H1 (cell line): ENCODE data around the gene SOS1. TPM values are rescaled to one million over a fixed set of nuclear protein-coding genes. Genes with fewer than 3 reads are reported as not detected.

Source experiments
- CTCF ChIA-PET: fragments of 300-600 bp; sonication (Branson Sonifier 250); formaldehyde crosslinking; loops from one replicate; lab custom pipeline; 2021; ENCODE audit not compliant: partially characterized antibody; lab: Charles Lee
- POLR2A ChIA-PET: fragments of 300-600 bp; sonication (Branson Sonifier 250); formaldehyde crosslinking; loops from one replicate; lab custom pipeline; 2021; ENCODE audit warnings: inconsistent platforms; ENCODE audit not compliant: partially characterized antibody; lab: Charles Lee
- DNase-seq, 2 experiments: peaks; one replicate each; pipeline versions ENCODE4 v3.0.0 to v3.0.0-alpha.2; 2010 to 2022; ENCODE audit warnings: low spot score in 2 of 2, low read depth in 1 of 2, mixed read lengths in 1 of 2
- FAIRE-seq: peaks from 2 replicates; lab custom pipeline; 2011; peaks lifted over from hg19 to GRCh38; lab: Jason Lieb, UNC
- H2AFZ ChIP-seq: 2 replicates; pipeline ENCODE4 v1.8.1; 2012; ENCODE audit warnings: low read length, inconsistent platforms
- H2AK5ac ChIP-seq: 2 replicates; pipeline ENCODE4 v1.6.1; 2013; ENCODE audit warnings: low read depth, low read length
- H2BK120ac ChIP-seq: replicated peaks from 2 replicates; pipeline ENCODE3; 2013; ENCODE audit warnings: low read depth, low read length, inconsistent platforms
- H2BK12ac ChIP-seq: 2 replicates; pipeline ENCODE4 v1.6.1; 2013; ENCODE audit warnings: low read depth, low read length
- H2BK15ac ChIP-seq: 2 replicates; pipeline ENCODE4 v1.6.1; 2013; ENCODE audit warnings: low read length
- H2BK20ac ChIP-seq: 2 replicates; pipeline ENCODE4 v1.6.1; 2013; ENCODE audit warnings: low read length
- H2BK5ac ChIP-seq: 2 replicates; pipeline ENCODE4 v1.6.1; 2013; ENCODE audit warnings: low read depth, low read length
- H3K14ac ChIP-seq: 2 replicates; pipeline ENCODE4 v1.6.1; 2013; ENCODE audit warnings: inconsistent platforms; ENCODE audit not compliant: insufficient read length
- H3K18ac ChIP-seq: 2 replicates; pipeline ENCODE4 v1.6.1; 2013; ENCODE audit warnings: low read length; ENCODE audit errors: extremely low read depth
- H3K23ac ChIP-seq: 2 replicates; pipeline ENCODE4 v1.6.1; 2013; ENCODE audit warnings: inconsistent platforms; ENCODE audit not compliant: insufficient read length
- H3K23me2 ChIP-seq: 2 replicates; pipeline ENCODE4 v1.6.1; 2013; ENCODE audit warnings: low read depth, low read length
- H3K27ac ChIP-seq: 2 replicates; pipeline ENCODE4 v1.6.1; 2011; ENCODE audit warnings: low read depth, low read length, inconsistent platforms
- H3K27me3 ChIP-seq, 4 experiments: replicated peaks in 1 of 4; 1 replicate in 1 of 4; 2 replicates in 3 of 4; pipeline versions ENCODE4 v1.6.1 to v1.8.1; 2011 to 2013; ENCODE audit warnings: low read length in 3 of 4, mild to moderate bottlenecking in 3 of 4, inconsistent platforms in 2 of 4, mixed read lengths in 2 of 4, moderate library complexity in 1 of 4; ENCODE audit not compliant: control insufficient read depth in 3 of 4, insufficient read depth in 3 of 4; ENCODE audit errors: extremely low read depth in 1 of 4
- H3K36me3 ChIP-seq, 4 experiments: 2 replicates each; pipeline versions ENCODE4 v1.6.1 to v1.8.1; 2011 to 2013; ENCODE audit warnings: mild to moderate bottlenecking in 4 of 4, low read length in 3 of 4, moderate library complexity in 2 of 4, control low read depth in 1 of 4, inconsistent platforms in 1 of 4; ENCODE audit not compliant: insufficient read depth in 4 of 4, control insufficient read depth in 2 of 4
- H3K4ac ChIP-seq: replicated peaks from 2 replicates; pipeline ENCODE3; 2013; ENCODE audit warnings: low read length, low read depth, mixed read lengths, inconsistent platforms; ENCODE audit not compliant: insufficient read length
- H3K4me1 ChIP-seq, 4 experiments: replicated peaks in 1 of 4; 1 replicate in 1 of 4; 2 replicates in 3 of 4; pipeline versions ENCODE4 v1.6.1 to v1.8.1; 2011 to 2013; ENCODE audit warnings: low read length in 3 of 4, inconsistent platforms in 2 of 4, mixed read lengths in 1 of 4; ENCODE audit not compliant: insufficient read depth in 4 of 4, control insufficient read depth in 3 of 4
- H3K4me2 ChIP-seq, 2 experiments: 2 replicates each; pipeline versions ENCODE4 v1.6.1 to v1.8.1; 2011 to 2013; ENCODE audit warnings: low read depth in 2 of 2, low read length in 2 of 2, control low read depth in 1 of 2, inconsistent platforms in 1 of 2, mild to moderate bottlenecking in 1 of 2; ENCODE audit not compliant: insufficient read depth in 1 of 2
- H3K4me3 ChIP-seq, 4 experiments: fragments of 200-600, 300-600 bp in 1 of 4; sonication (generic), shearing (Covaris generic), sonication (Bioruptor Twin) in 1 of 4; 2 replicates each; pipeline versions ENCODE4 v1.5.1 to v1.8.1; 2011 to 2016; ENCODE audit warnings: low read length in 4 of 4, low read depth in 3 of 4, control low read depth in 2 of 4, inconsistent platforms in 2 of 4, mild to moderate bottlenecking in 2 of 4, mixed read lengths in 1 of 4, moderate library complexity in 1 of 4; ENCODE audit not compliant: insufficient read depth in 2 of 4; ENCODE audit errors: extremely low read depth in 1 of 4
- H3K56ac ChIP-seq: replicated peaks from 2 replicates; pipeline ENCODE3; 2013; ENCODE audit warnings: low read depth, mild to moderate bottlenecking, mixed read lengths, low read length, inconsistent platforms; ENCODE audit not compliant: insufficient read length
- H3K79me1 ChIP-seq: 2 replicates; pipeline ENCODE4 v1.6.1; 2013; ENCODE audit warnings: low read depth, low read length, control low read depth
- H3K79me2 ChIP-seq, 2 experiments: 2 replicates each; pipeline versions ENCODE4 v1.6.1 to v1.8.1; 2012 to 2013; ENCODE audit warnings: low read length in 2 of 2, mild to moderate bottlenecking in 2 of 2, inconsistent platforms in 1 of 2; ENCODE audit not compliant: insufficient read depth in 2 of 2, control insufficient read depth in 1 of 2
- H3K9ac ChIP-seq, 4 experiments: replicated peaks in 1 of 4; 1 replicate in 1 of 4; 2 replicates in 3 of 4; pipeline versions ENCODE4 v1.6.1 to v1.8.1; 2011 to 2013; ENCODE audit warnings: low read depth in 3 of 4, low read length in 3 of 4, control low read depth in 2 of 4, mild to moderate bottlenecking in 2 of 4, moderate library complexity in 2 of 4, inconsistent platforms in 1 of 4; ENCODE audit errors: extremely low read depth in 1 of 4
- H3K9me3 ChIP-seq, 2 experiments: 2 replicates each; pipeline versions ENCODE4 v1.6.1 to v1.8.1; 2012 to 2013; ENCODE audit warnings: mild to moderate bottlenecking in 2 of 2, moderate library complexity in 2 of 2, control low read depth in 1 of 2, inconsistent platforms in 1 of 2, low read depth in 1 of 2, low read length in 1 of 2, mixed read lengths in 1 of 2; ENCODE audit not compliant: insufficient read depth in 2 of 2
- H4K20me1 ChIP-seq, 2 experiments: replicated peaks in 1 of 2; 2 replicates each; pipeline versions ENCODE3 to v1.8.1; 2011 to 2013; ENCODE audit warnings: inconsistent platforms in 2 of 2, low read length in 2 of 2, mild to moderate bottlenecking in 1 of 2; ENCODE audit not compliant: insufficient read depth in 2 of 2, control insufficient read depth in 1 of 2
- H4K5ac ChIP-seq: 2 replicates; pipeline ENCODE4 v1.6.1; 2013; ENCODE audit warnings: low read length, low read depth, mixed read lengths, inconsistent platforms; ENCODE audit not compliant: insufficient read length
- H4K8ac ChIP-seq: 2 replicates; pipeline ENCODE4 v1.8.0; 2013; ENCODE audit warnings: mild to moderate bottlenecking, moderate library complexity, low read length, inconsistent platforms; ENCODE audit not compliant: insufficient read depth; ENCODE audit errors: extremely low read depth
- H4K91ac ChIP-seq: replicated peaks from 2 replicates; pipeline ENCODE3; 2013; ENCODE audit warnings: low read length, mixed read lengths, inconsistent platforms; ENCODE audit not compliant: insufficient read length
- BCL11A ChIP-seq, 2 experiments: IDR thresholded peaks; one replicate each; pipeline ENCODE4 v1.6.1; 2011; ENCODE audit warnings: low read depth in 2 of 2, low read length in 2 of 2, mild to moderate bottlenecking in 2 of 2
- CBX5 ChIP-seq: fragments of 300-800, 300-1000 bp; sonication (generic); IDR thresholded peaks from 2 replicates; pipeline ENCODE4 v1.7.1; 2016; ENCODE audit warnings: antibody characterized with exemption, low read length, low read depth
- CBX8 ChIP-seq: fragments of 300-800, 300-1000 bp; sonication (generic); IDR thresholded peaks from 2 replicates; pipeline ENCODE4 v1.7.1; 2016; ENCODE audit warnings: low read depth, low read length, borderline replicate concordance
- CEBPB ChIP-seq: IDR thresholded peaks from 2 replicates; pipeline ENCODE4 v1.6.1; 2012; ENCODE audit warnings: low read depth, low read length
- E2F6 ChIP-seq: IDR thresholded peaks from 2 replicates; pipeline ENCODE4 v1.6.1; 2012; ENCODE audit warnings: inconsistent platforms
- GTF2F1 ChIP-seq: IDR thresholded peaks from 2 replicates; pipeline ENCODE4 v1.6.1; 2012; ENCODE audit warnings: low read depth, low read length, improper control_type of control experiment, borderline replicate concordance
- POLR2A ChIP-seq, 2 experiments: IDR thresholded peaks; 1 replicate in 1 of 2; 2 replicates in 1 of 2; pipeline ENCODE4 v1.6.1; 2011; ENCODE audit warnings: low read depth in 2 of 2, low read length in 2 of 2, mild to moderate bottlenecking in 2 of 2; ENCODE audit errors: control extremely low read depth in 1 of 2
- POLR2AphosphoS5 ChIP-seq: IDR thresholded peaks from 2 replicates; pipeline ENCODE4 v1.6.1; 2011; ENCODE audit warnings: low read depth, low read length
- RAD21 ChIP-seq, 2 experiments: IDR thresholded peaks in 1 of 2; conservative IDR thresholded peaks in 1 of 2; 2 replicates each; pipeline ENCODE4 v1.6.1; 2011; ENCODE audit warnings: low read depth in 2 of 2, low read length in 2 of 2, improper control_type of control experiment in 1 of 2, inconsistent platforms in 1 of 2, mild to moderate bottlenecking in 1 of 2, moderate library complexity in 1 of 2
- RFX5 ChIP-seq: IDR thresholded peaks from 2 replicates; pipeline ENCODE4 v1.6.1; 2011; ENCODE audit warnings: low read depth, low read length, improper control_type of control experiment, borderline replicate concordance
- SIN3A ChIP-seq, 2 experiments: IDR thresholded peaks in 1 of 2; conservative IDR thresholded peaks in 1 of 2; 2 replicates each; pipeline ENCODE4 v1.6.1; 2011 to 2012; ENCODE audit warnings: low read length in 2 of 2, improper control_type of control experiment in 1 of 2, low read depth in 1 of 2, mild to moderate bottlenecking in 1 of 2
- TAF1 ChIP-seq: IDR thresholded peaks from 2 replicates; pipeline ENCODE4 v1.6.1; 2011; ENCODE audit warnings: mild to moderate bottlenecking, low read depth, low read length
- WGBS, 2 experiments: shearing (Covaris generic) in 1 of 2; methylation state at CpG; one replicate each; pipeline versions ENCODE4 v1.1.6 to v1.1.7; 2013 to 2015; ENCODE audit warnings: low lambda C conversion rate in 2 of 2, mixed read lengths in 2 of 2, inconsistent platforms in 1 of 2, low coverage in 1 of 2, missing lambda C conversion rate in 1 of 2; ENCODE audit not compliant: insufficient replicate concordance in 2 of 2, insufficient coverage in 1 of 2, insufficient read length in 1 of 2; ENCODE audit errors: extremely low coverage in 1 of 2, missing lambda C conversion rate in 1 of 2; 5-methylcytosine and 5-hydroxymethylcytosine counted together
- polyA plus RNA-seq, 7 experiments: library from polyadenylated mRNA; depleted of rRNA in 3 of 7; stranded (reverse) in 5 of 7; unstranded in 2 of 7; fragments of >200 nt in 5 of 7; fragments of 200-250 nt in 2 of 7; gene quantifications; 1 replicate in 5 of 7; 2 replicates in 1 of 7; 4 replicates in 1 of 7; pipeline versions ENCODE4 v1.2.1 to v1.2.3, GENCODE V29; 2011 to 2013; ENCODE audit warnings: missing spikeins in 2 of 7, mixed read lengths in 2 of 7
- total RNA-seq: library from RNA; stranded (reverse); fragmentation: NEBNext Ultra II Directional; extraction: Animal tissue kit (Norgen Biotek cat#: 25700); gene quantifications from 2 replicates; pipeline ENCODE4 v1.2.1, GENCODE V29; 2021
- TF ChIP-seq, protein P1 (sequence below): IDR thresholded peaks from 2 replicates; pipeline ENCODE4 v1.6.1; 2011; ENCODE audit warnings: low read length, improper control_type of control experiment

Gene SOS1
- total and polyA plus RNA-seq, 2 of the 8 experiments (the other 6 are each of a cell fraction or from before 2014, with no cell fraction given), result 25.7 to 27.0 TPM

DNA sequence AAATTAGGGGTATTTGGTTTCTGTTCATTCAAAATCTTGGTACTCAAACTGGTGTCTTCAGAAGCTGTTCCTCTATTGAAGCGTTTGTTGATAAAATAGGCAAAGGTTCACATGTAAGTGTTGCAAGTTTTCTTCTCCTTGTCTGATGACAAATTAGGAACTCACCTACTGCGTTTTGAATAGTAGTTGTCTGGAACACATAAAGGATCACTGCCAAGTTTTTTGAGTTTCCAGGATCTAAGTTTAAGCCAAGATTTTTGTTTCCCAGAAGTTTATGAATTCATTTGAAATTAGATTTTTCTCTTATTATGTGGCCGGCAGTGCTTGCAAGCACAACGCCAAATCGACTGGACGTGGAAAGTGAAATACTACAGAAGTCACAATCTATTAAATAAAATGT is 145.8 kb downstream of the SOS1 start:
- no peak overlapping the region for H2AFZ ChIP-seq
- no peaks in the 10 kb centered on the region for H3K23me2 ChIP-seq
- H3K4me3 ChIP-seq, result no peak overlapping the region
- 96% methylated on average over 6 of the region's 6 CpGs; no CpG with 5 or more reads in 1 of the 2 experiments for WGBS, 2 experiments
- ChIA-PET POLR2A (interaction anchor here (1.1 to 1.6 kb wide), 2 partner anchors 76 to 224 kb away, joined by 3 to 4 read pairs; partner anchors contain the start of gene SRSF7), CTCF (no interaction called here)
- no peak overlapping the region for H2BK20ac ChIP-seq
- no peaks in the 10 kb centered on the region for H4K20me1 ChIP-seq
- H3K4ac ChIP-seq, result no peak overlapping the region
- H3K9me3 ChIP-seq, result no peaks in the 10 kb centered on the region
- H2BK15ac ChIP-seq, result no peak overlapping the region
- H2BK5ac ChIP-seq, result no peak overlapping the region
- no peak overlapping the region for H3K18ac ChIP-seq
- no peak overlapping the region for H3K4me2 ChIP-seq
- H2AK5ac ChIP-seq, result no peak overlapping the region
- no peaks in the 10 kb centered on the region for H3K27me3 ChIP-seq
- no peak overlapping the region for H4K8ac ChIP-seq
- H3K23ac ChIP-seq, result no peak overlapping the region
- no peak overlapping the region for H3K14ac ChIP-seq
- H4K5ac ChIP-seq, result no peak overlapping the region
- H3K4me1 ChIP-seq, result peaks cover 0 to 3% (median 0%) of the 10 kb centered on the region in 4 experiments; a peak in 1 of 7 replicates
- H3K27ac ChIP-seq, result no peak overlapping the region
- H4K91ac ChIP-seq, result no peak overlapping the region
- FAIRE-seq (no peak), DNase-seq (no peak)
- no peaks in the 10 kb centered on the region for H3K36me3 ChIP-seq
- no peaks in the 10 kb centered on the region for H3K79me1 ChIP-seq
- no peak overlapping the region for H2BK12ac ChIP-seq
- no peak overlapping the region for H3K9ac ChIP-seq
- H3K56ac ChIP-seq, result no peak overlapping the region
- H3K79me2 ChIP-seq, result no peaks in the 10 kb centered on the region
- no peak overlapping the region for H2BK120ac ChIP-seq
- no peak for TF ChIP-seq POLR2AphosphoS5
- TF ChIP-seq RFX5, result no peak
- no peak for TF ChIP-seq TAF1
- TF ChIP-seq GTF2F1, result no peak
- no peak for TF ChIP-seq SIN3A (conservative IDR thresholded peaks at IDR 0.05 in 1 of 2, IDR thresholded peaks at IDR 0.05 in 1 of 2; ENCODE audit: low read depth in 1 of 2, low read length in 2 of 2)
- TF ChIP-seq, protein P1, sequence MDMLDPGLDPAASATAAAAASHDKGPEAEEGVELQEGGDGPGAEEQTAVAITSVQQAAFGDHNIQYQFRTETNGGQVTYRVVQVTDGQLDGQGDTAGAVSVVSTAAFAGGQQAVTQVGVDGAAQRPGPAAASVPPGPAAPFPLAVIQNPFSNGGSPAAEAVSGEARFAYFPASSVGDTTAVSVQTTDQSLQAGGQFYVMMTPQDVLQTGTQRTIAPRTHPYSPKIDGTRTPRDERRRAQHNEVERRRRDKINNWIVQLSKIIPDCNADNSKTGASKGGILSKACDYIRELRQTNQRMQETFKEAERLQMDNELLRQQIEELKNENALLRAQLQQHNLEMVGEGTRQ, result no peak
- no peak for TF ChIP-seq RAD21 (IDR thresholded peaks at IDR 0.05 in 1 of 2, conservative IDR thresholded peaks at IDR 0.05 in 1 of 2; ENCODE audit: low read depth in 2 of 2, low read length in 2 of 2)
- TF ChIP-seq CEBPB, result no peak
- TF ChIP-seq E2F6, result no peak
- TF ChIP-seq BCL11A (IDR thresholded peaks at IDR 0.05; ENCODE audit: low read depth in 2 of 2, low read length in 2 of 2), result no peak
- TF ChIP-seq POLR2A (IDR thresholded peaks at IDR 0.05; ENCODE audit: control extremely low read depth in 1 of 2, low read depth in 2 of 2, low read length in 2 of 2), result no peak
- no peak for TF ChIP-seq CBX5
- no peak for TF ChIP-seq CBX8
